ENCODE data around the gene FKBP1A.
"Not testable (repeated sequence)": the region's sequence is repeated elsewhere in the genome, so short reads cannot be mapped to it uniquely, and the experiment has no call there.

FKBP1A gene

DNA sequence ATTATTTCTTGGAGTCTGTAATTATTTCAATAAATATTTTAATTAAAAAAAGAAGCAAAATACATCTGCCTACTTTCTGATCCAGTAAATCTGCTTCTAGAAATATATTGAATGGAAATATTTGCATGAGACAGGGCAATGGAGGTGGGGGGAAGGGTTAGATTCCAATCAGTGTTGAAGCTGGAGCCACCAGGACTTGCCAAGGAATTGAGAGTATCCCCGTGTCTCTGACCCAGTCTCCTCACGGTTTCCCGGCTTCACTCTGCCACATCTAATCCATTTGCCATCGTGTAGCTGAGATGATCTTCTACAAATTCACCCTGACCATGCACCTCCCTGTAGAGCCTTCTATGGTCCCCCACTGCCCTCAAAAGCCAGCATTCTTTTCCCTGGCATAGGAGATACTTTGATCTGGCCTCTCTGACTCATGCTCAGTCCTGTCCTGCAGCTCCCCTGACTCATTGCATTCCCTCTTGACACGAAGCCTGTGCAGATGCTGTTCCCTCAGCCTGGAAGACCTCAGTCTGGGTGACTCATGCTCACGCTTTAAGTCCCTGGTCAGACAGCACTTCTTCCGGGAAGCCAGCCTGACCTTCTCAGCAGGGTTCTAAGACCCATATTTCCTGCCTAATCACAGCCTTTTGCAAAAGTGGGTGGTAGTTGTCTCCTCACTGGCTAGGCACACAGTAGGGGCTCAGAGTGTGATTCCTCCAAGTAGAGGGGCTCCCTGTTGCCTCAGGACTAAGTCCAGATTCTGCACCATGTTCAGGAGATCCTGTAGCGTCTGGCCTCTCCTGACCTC, 23.0 kb upstream of the FKBP1A start:
- DNase-seq = no peak

DNA sequence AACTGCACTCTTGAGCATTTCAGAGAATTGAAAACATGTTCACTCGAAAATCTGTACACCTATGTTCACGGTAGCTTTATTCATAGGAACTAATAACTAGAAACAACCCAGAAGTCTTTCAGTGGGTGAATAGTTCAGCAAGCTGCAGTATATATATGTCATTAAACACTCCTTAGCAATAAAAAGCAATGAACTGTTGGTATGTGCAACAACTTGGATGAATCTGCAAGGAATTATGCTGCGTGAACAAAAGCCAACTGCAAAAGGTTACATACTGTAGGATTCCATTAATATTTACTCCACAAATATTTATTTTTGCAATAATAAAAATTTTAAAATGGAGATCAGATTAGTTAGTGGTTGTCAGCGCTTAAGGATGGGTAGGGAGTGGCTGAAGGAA, 22.1 kb upstream of the FKBP1A start:
- DNase-seq = no peak

GRCh38 chr20:1405801-1406200, 12.9 kb upstream of the FKBP1A start:
- DNase-seq = no peak

GRCh38 chr20:1403624-1404023, 10.8 kb upstream of the FKBP1A start:
- DNase-seq = no peak

DNA sequence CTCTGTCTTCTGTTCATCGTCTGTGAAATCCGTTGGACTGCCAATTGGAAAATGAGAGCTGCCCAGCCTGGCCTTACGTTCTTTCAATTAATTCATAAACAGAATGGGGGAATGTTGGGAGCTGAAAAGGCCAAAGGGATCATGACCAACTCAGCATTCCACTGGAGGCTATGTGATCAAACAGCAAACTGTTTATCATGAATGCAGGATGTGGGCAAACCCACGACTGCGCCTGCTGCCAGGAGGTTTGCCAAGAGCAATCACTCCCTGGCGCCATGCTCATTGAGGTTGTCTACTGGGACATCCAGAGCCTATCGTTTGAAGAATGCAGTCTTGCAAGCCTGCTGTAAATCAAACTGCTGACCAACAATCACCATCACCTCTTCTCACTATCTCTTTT, 9.3 kb upstream of the FKBP1A start:
- DNase-seq = no peak

- no peak for DNase-seq
Observed at GRCh38 chr20:1401451-1401907, 8.6 kb upstream of the FKBP1A start.

DNA sequence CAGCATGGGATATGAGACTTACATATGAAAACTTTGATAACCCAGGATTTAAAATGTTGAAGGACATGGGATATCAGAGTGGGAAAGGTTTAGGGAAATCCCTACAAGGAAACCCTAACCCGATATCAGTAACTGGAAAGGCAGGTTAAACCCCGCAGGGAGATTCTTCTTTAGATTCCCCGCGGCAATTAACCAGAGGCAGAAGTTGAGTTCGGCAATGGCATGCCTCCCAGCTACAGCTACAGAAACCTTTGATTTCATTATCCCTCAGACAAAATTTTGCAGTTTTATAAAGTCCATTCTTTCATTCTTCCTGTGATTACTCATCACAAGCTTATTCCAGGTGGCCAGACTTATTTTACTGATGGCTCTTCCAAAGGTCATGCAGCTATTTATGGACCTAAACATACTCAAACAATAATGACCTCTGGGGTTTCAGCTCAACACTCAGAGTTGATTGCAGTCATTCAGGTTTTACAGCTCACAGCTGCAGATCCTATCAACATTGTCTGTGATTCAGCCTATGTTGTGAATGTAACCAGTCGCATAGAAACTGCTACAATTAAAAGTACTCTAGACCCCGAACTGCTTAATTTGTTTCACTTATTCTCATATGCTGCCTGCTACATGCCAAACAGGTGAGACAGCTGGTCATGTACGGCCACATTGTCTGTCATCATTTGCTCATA, 7.0 kb upstream of the FKBP1A start:
- DNase-seq = not testable (repeated sequence)

- DNase-seq = not testable (repeated sequence)
Observed at GRCh38 chr20:1398185-1398584, 5.3 kb upstream of the FKBP1A start.

DNA sequence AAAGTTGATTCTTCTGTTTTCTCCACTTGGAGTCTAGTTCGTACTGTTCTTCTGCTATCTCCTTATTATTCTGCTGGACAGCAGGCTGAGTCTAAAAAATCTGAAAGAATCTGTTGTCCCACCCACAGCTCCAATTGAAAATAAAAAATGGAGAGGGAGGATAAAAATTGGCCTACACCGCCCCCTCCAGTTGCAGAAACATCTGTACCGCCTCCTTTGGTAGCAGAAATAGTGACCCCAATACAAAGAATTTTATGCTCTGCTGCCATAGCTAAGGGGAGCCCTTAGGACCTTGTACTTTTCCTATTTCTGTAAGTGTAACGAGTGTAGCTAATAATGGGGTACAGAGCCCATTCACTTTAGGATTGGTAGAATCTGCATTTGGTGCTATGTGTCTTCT, 4.9 kb upstream of the FKBP1A start:
- DNase-seq = no peak

DNA sequence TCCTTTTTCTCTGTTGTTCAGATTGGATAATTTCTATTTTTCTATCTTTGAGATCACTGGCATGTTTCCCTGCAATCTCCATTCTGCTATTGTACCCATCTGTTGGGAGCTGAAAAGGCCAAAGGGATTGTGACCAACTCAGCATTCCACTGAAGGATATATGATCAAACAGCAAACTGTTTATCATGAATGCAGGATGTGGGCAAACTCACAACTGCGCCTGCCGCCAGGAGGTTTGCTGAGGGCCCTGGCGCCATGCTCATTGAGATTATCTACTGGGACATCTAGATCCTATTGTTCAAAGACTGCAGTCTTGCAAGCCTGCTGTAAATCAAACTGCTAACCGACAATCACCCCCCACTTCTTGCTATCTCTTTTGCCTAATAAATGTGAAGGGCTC, 3.8 kb upstream of the FKBP1A start:
- DNase-seq = no peak

GRCh38 chr20:1396264-1396663, 3.4 kb upstream of the FKBP1A start:
- no peak for DNase-seq

DNA sequence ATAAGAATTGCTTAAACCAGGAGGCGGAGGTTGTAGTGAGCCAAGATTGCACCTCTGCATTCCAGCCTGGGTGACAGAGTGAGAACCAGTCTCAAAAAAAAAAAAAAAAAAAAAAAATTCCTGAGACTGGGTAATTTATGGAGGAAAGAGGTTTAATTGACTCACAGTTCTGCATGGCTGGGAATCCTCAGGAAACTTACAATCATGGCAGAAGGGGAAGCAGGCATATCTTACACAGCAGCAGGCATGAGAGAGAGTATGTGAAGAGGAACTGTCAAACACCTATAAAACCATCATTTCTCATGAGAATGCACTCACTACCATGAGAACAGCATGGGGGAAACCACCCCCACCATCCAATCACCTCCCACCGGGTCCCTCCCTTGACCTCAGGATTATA, 1.8 kb upstream of the FKBP1A start:
- no peak for DNase-seq

- no peak for DNase-seq
Observed at GRCh38 chr20:1393507-1393882, 641 bp upstream of the FKBP1A start.

DNA sequence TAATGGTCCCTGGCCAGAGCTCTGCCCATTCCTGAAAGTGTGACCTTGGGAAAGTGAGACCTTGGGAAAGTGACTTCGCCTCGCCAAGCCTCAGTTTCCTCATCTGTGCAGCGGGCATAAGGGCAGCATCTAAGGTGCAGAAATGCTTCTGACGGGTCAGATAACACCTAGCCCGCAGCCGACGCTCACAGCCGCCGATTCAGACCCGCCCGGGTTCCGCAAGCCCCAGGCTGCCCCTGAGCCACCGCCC, 486 bp downstream of the FKBP1A start:
- DNase-seq = no peak

GRCh38 chr20:1391640-1392442, 1.0 kb downstream of the FKBP1A start:
- no peak for DNase-seq

DNA sequence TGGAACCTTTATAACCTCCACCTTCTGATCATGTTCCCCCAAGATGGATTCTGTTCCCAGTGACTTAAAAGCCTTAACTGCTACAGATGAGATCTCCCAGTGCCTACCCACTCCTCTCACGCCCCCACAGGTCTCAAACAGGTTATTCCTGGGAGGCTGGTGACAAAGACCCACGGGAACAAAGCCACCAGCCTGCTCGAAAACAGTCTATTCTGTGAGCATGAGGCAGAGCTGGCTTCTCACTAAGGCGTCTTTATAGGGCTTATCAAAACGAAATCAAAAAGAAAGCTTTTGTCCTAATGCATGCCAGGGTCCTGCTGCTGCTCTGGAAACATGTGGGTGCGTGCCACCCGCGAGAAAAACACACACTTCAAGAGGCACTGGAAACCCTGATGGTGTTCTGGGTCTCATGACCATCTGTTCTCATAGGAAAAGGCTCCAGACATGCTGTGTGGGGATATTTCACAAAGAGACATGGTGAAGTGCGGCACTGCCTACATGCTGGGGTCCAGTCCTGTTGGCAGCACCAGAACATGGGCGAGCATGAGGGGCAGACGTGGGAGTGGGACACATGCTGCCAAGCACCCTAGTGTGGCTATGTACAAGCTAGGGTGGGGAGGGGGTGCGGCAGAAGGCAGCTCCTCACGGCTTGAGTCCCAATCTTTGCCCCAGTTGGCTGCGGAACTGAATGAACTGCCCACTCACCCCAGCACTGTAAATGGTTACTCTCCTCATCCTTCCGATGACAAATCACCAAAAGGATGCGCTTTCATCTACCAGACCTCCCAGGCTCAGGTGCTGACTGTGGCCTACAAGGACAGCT, 2.1 kb downstream of the FKBP1A start:
- DNase-seq = no peak

GRCh38 chr20:1389703-1390580, 2.9 kb downstream of the FKBP1A start:
- no peak for DNase-seq

DNA sequence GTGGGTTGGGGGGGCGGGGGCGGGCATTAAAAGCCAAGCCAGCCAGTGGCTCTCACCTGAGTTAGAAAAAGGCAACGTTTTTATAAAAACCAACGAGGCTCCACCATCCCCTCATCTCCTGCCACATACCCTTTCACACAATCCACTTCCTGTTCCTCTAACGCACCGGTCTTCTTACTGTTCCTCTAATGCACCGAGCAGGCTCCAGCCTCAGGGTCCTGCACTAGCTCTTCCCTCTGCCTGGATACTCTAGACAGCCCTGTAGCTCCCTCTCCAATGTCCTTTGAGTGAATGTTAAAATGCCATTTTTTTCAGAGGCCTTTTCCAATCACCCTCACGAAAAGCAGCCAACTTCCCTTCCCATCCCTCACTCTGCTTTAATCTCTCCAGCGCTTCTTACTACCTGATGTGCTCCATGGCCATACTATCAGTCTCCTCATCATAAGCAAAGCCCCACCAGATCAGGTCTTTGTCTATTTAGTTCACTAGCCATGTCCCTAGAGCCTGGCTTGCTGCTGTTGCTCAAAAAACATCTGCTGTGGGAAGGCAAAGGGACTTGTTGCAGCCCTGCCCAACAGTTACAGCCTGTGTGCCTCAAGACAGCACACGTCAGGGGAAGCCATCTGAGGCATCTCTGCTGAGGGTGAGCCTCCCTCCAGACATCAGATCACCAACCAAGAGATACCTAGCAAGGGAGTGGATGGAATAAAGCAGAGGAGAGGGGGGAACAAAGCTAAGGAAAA, 3.9 kb downstream of the FKBP1A start:
- DNase-seq = no peak

GRCh38 chr20:1388253-1388652, 4.6 kb downstream of the FKBP1A start:
- DNase-seq = no peak

- no peak for DNase-seq
Observed at GRCh38 chr20:1386323-1386722, 6.5 kb downstream of the FKBP1A start.

Measured in T-helper 9 cell (primary cell).